Neural crest cell (in vitro differentiated cells): Measurements from ENCODE around the gene PLPP2. TPM values are rescaled to one million over a fixed set of nuclear protein-coding genes. Genes with fewer than 3 reads are reported as not detected.

Experiments
- DNase-seq: peaks from one replicate; pipeline ENCODE4 v3.0.0; 2021; ENCODE audit warnings: low read depth, mixed read lengths, low spot score
- H3K27ac Mint-ChIP-seq: one replicate; pipeline ENCODE4 v1.8.0; 2021; ENCODE audit warnings: mild to moderate bottlenecking, mixed read lengths; ENCODE audit not compliant: unreplicated experiment
- H3K27me3 Mint-ChIP-seq: 2 replicates; pipeline ENCODE4 v1.8.0; 2021; ENCODE audit warnings: low read depth, mild to moderate bottlenecking, mixed read lengths
- H3K36me3 Mint-ChIP-seq: 2 replicates; pipeline ENCODE4 v1.8.0; 2021; ENCODE audit warnings: low read depth, mild to moderate bottlenecking, mixed read lengths
- H3K4me1 Mint-ChIP-seq: 2 replicates; pipeline ENCODE4 v1.8.0; 2021; ENCODE audit warnings: mixed read lengths
- H3K4me3 Mint-ChIP-seq: one replicate; pipeline ENCODE4 v1.8.0; 2021; ENCODE audit warnings: mild to moderate bottlenecking, mixed read lengths
- H3K9me3 Mint-ChIP-seq: 2 replicates; pipeline ENCODE4 v1.8.0; 2021; ENCODE audit warnings: mixed read lengths
- total RNA-seq: library from RNA; stranded (reverse); gene quantifications from 2 replicates; pipeline ENCODE4 v1.2.1, GENCODE V29; 2021
- TF ChIP-seq, protein P1 (sequence below): fragments of 200-600 bp; sonication (generic); conservative IDR thresholded peaks from 2 replicates; pipeline ENCODE4 v1.5.0; 2021; ENCODE audit warnings: antibody characterized with exemption, mild to moderate bottlenecking

The PLPP2 gene
- total RNA-seq, 1 donor from 2014 or later, result 0.89 TPM

DNA sequence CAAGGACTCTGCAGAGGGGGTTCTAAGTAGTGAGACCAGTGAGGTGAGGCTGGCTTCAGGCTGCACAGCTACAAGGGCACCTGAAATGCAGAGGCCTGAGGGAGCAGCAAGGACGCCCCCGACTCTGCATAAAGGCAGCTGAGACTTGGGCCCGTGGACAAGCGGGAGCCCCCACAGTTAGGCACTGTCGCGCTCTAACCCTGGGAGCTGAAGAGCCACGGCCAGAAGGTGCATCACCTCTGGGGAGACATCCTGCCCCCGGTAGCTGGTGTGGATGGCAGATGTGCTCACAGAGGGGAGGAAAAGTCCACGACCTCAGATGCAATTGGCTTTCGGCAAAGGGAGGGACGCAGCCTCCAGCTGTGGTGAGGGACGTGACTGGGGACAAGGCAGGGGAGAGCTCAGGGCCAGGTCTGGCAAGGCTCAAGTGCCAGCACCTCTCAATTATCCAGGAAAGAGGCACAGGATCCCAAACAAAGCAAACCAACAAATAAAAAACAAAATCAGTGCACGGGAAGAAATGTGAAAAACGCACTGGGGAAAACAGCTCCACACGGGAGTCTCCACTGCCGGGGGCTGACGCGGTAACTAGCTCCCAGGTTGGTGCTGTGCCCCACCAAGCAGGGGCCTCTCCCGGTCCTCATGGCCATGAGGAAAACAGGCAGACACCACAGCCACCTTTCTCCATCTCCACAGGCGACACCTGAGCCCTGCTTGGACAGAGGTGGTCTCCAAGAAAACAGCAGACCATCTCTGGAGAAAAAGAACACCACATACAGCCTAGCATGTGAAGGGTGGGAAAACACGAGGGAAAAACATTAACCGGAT is 23.0 kb upstream of the PLPP2 start:
- peak overlapping the region; percentile 71 for H3K27ac Mint-ChIP-seq
- no peaks in the 10 kb centered on the region for H3K9me3 Mint-ChIP-seq
- TF ChIP-seq, protein P1, sequence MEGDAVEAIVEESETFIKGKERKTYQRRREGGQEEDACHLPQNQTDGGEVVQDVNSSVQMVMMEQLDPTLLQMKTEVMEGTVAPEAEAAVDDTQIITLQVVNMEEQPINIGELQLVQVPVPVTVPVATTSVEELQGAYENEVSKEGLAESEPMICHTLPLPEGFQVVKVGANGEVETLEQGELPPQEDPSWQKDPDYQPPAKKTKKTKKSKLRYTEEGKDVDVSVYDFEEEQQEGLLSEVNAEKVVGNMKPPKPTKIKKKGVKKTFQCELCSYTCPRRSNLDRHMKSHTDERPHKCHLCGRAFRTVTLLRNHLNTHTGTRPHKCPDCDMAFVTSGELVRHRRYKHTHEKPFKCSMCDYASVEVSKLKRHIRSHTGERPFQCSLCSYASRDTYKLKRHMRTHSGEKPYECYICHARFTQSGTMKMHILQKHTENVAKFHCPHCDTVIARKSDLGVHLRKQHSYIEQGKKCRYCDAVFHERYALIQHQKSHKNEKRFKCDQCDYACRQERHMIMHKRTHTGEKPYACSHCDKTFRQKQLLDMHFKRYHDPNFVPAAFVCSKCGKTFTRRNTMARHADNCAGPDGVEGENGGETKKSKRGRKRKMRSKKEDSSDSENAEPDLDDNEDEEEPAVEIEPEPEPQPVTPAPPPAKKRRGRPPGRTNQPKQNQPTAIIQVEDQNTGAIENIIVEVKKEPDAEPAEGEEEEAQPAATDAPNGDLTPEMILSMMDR, result no peak
- no peak for DNase-seq
- H3K36me3 Mint-ChIP-seq, result peaks cover 29% of the 10 kb centered on the region
- no peaks in the 10 kb centered on the region for H3K27me3 Mint-ChIP-seq
- H3K4me3 Mint-ChIP-seq, result no peak overlapping the region
- H3K4me1 Mint-ChIP-seq, result no peaks in the 10 kb centered on the region

DNA sequence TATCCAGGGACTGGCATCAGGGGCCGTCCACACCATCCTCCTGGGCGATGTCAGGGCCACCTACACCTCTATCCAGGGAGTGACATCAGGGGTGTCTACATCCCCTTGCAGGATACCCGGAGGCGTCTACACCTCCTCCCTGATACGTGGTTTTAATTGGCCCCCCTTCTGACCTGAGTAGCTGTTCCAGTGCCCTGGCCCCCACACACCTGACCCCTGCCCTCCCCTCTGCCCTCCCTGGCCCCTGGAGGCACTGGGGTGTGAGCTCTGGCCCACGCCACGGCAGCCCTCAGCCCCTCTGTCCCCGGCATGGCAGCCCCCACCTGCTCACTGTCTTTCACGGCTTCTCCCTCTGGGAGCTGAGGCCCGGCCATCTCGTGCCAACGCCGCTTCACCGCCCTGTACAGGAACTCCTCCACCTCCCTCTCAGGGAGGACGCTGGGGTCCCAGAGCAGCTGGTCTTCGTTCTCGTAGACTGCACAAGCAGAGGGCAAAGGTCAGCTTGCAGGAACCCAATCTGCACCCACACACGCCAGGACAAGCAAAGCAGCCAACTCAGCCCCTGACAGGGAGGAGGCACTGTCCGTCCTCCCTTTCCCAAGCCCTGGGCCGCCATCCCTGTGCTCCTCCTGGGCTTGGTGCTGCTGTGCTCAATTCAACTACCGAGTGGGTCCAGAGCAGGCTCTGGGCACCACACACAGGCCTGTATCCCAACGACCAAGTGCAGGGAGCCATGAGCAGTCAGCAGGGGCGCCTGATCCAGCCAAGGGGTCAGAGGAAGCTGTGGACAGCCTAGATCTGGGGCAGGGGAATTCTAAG is 22.2 kb upstream of the PLPP2 start:
- Mint-ChIP-seq H3K27me3 (no peaks in the 10 kb centered on the region), H3K36me3 (peaks cover 26% of the 10 kb centered on the region), H3K27ac (peak overlapping the region; percentile 71), H3K4me3 (no peak overlapping the region), H3K9me3 (no peaks in the 10 kb centered on the region), H3K4me1 (no peaks in the 10 kb centered on the region)
- DNase-seq, result no peak
- TF ChIP-seq, protein P1, result no peak

DNA sequence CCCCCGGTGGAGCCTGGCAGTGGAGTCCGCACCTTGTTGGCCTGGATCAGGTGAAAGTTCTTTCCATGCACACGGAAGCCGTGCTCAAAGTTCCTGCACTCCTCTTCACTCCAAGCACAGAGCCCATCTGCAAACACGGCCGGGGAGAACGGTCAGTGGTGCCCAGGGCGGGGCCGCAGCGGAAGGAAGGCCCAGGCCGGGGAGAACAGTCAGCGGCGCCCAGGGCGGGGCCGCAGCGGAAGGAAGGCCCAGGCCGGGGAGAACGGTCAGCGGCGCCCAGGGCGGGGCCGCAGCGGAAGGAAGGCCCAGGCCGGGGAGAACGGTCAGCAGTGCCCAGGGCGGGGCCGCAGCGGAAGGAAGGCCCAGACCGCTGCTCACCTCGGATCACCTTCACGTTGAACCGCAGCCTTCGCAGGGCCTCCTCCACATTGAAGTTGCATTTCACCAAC is 20.6 kb upstream of the PLPP2 start:
- Mint-ChIP-seq H3K4me3 (no peak overlapping the region), H3K4me1 (no peaks in the 10 kb centered on the region), H3K36me3 (peaks cover 16% of the 10 kb centered on the region), H3K27me3 (no peaks in the 10 kb centered on the region), H3K9me3 (no peaks in the 10 kb centered on the region), H3K27ac (no peak overlapping the region)
- DNase-seq, result no peak
- TF ChIP-seq, protein P1, result no peak

DNA sequence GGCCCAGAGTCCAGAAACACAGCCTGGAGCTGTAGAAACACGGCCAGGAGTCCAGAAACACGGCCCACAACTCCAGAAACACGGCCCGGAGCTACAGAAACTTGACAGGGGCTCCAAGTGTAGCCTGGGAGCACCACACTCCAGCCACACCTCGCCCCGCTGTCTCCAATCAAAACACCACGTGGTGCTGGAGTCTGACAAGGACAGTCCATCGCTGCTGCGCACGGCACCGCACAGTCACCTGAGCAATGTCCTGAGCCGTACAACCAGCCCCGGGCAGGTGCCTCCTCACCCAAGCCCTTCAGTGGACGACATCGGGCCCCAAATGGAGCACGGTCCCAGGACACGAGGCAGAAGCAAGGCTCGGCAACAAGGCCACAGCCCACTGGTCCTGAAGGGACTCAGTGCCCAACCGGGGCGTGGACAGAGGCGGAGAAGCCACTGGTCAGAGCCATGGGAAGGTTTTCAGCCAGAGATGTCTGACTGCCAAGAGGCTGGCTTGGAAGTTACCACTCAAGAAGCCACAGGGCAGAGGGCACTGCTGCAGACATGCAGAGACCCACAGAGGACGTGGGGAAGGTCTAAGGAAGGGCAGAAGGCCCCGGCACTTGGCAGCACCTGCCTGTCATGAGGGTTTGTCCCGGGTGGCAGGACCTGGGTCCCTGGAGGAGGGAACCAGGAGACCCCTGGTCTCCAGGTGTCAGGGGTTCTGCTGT is 19.7 kb upstream of the PLPP2 start:
- TF ChIP-seq, protein P1, result no peak
- no peaks in the 10 kb centered on the region for H3K4me1 Mint-ChIP-seq
- no peaks in the 10 kb centered on the region for H3K27me3 Mint-ChIP-seq
- DNase-seq, result no peak
- H3K9me3 Mint-ChIP-seq, result no peaks in the 10 kb centered on the region
- H3K36me3 Mint-ChIP-seq, result peaks cover 12% of the 10 kb centered on the region
- peak overlapping the region; percentile 47 for H3K4me3 Mint-ChIP-seq
- no peak overlapping the region for H3K27ac Mint-ChIP-seq

DNA sequence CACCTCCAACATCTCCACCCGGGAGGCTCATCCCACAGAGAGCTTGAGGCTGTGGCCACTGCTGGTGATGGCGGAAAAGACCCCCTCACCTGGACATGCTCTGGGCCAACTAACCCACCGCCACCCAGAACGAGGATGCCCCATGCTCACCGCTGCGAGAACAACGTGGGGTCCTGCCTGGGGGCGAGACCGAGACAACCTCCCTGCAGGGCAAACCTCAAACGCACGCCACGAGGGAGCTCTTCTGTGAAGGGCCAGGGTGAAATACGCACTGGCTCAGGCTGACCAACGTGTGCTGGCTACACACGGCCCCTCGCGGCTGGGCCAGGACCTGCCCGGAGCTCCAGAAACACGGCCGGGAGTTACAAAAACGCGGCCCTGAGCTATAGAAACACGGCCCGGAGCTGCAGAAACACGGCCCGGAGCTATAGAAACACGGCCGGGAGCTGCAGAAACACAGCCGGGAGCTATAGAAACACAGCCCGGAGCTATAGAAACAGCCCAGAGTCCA is 19.0 kb upstream of the PLPP2 start:
- no peak for DNase-seq
- Mint-ChIP-seq H3K27me3 (no peaks in the 10 kb centered on the region), H3K4me1 (no peaks in the 10 kb centered on the region), H3K27ac (no peak overlapping the region), H3K4me3 (no peak overlapping the region), H3K36me3 (peaks cover 7% of the 10 kb centered on the region), H3K9me3 (no peaks in the 10 kb centered on the region)
- TF ChIP-seq, protein P1, result no peak
